Aorta (tissue), 5 donors: ENCODE results near the gene ARMS2. TPM values are rescaled to one million over a fixed set of nuclear protein-coding genes. Genes with fewer than 3 reads are reported as not detected.
A peak's percentile ranks its signal among the peaks of the same experiment; 100 is the strongest.

Source experiments
- ATAC-seq: fragments of 200-7000 bp; cut with Tn5 transposase; one replicate; pipeline ENCODE4 v1.9.1; 2022; ENCODE audit warnings: moderate library complexity; ENCODE audit not compliant: low FRiP score
- DNase-seq, 2 donors: peaks; one replicate each; pipeline ENCODE4 v3.0.0-alpha.2; 2020
- H3K27ac ChIP-seq, 2 donors: one replicate each; pipeline ENCODE4 v1.5.1; 2013; ENCODE audit warnings: low read length in 2 of 2, mild to moderate bottlenecking in 2 of 2, moderate library complexity in 2 of 2, control low read depth in 1 of 2, inconsistent platforms in 1 of 2, low read depth in 1 of 2
- H3K27me3 ChIP-seq, 2 donors: one replicate each; pipeline ENCODE4 v1.6.1; 2013; ENCODE audit warnings: control low read depth in 1 of 2, low read length in 1 of 2, mild to moderate bottlenecking in 1 of 2, moderate library complexity in 1 of 2; ENCODE audit not compliant: insufficient read depth in 2 of 2, control insufficient read depth in 1 of 2
- H3K36me3 ChIP-seq, 2 donors: one replicate each; pipeline ENCODE4 v1.6.1; 2013; ENCODE audit warnings: control low read depth in 1 of 2, low read length in 1 of 2, mild to moderate bottlenecking in 1 of 2; ENCODE audit not compliant: insufficient read depth in 2 of 2, control insufficient read depth in 1 of 2
- H3K4me1 ChIP-seq, 2 donors: one replicate each; pipeline ENCODE4 v1.6.1; 2013; ENCODE audit warnings: low read length in 2 of 2, control low read depth in 1 of 2, mild to moderate bottlenecking in 1 of 2, moderate library complexity in 1 of 2; ENCODE audit not compliant: insufficient read depth in 2 of 2, control insufficient read depth in 1 of 2
- H3K4me3 ChIP-seq, 2 donors: one replicate each; pipeline ENCODE4 v1.5.1; 2013; ENCODE audit warnings: low read length in 2 of 2, control low read depth in 1 of 2, mild to moderate bottlenecking in 1 of 2
- H3K9me3 ChIP-seq: one replicate; pipeline ENCODE4 v1.6.1; 2013; ENCODE audit warnings: mild to moderate bottlenecking, low read length; ENCODE audit not compliant: control insufficient read depth
- WGBS, 2 donors: extraction: QIAGEN DNeasy Blood & Tissue Kit; methylation state at CpG; one replicate each; pipeline ENCODE4 v1.1.7; 2013; 5-methylcytosine and 5-hydroxymethylcytosine counted together
- intact Hi-C, 2 donors: fragments of 100-400 bp; cut with DNase I; formaldehyde crosslinking; loops; one replicate each; pipeline versions ENCODE4 v1.14.2 to v1.15.0; 2022
- polyA plus RNA-seq, 2 donors: library from polyadenylated mRNA; stranded (reverse); fragments of 200-250 nt; gene quantifications; one replicate each; pipeline ENCODE4 v1.2.3, GENCODE V29; 2013
- total RNA-seq, 2 donors: library from RNA; stranded (reverse); fragmentation: NEBNext Ultra II Directional; extraction: Animal tissue kit (Norgen Biotek cat#: 25700); gene quantifications; one replicate each; pipeline ENCODE4 v1.2.1, GENCODE V29; 2021
- donor health status: healthy with polysubstance abuse.
- donor health status: Bipolar disorder and iron deficiency.
- donor health status: DM: no; HTN: no; CAD: no.
- donor health status: DM: no; HTN: no; CAD: no.
- donor health status: DM: yes; HTN: yes; CAD: no.

The ARMS2 gene
- total and polyA plus RNA-seq, 4 donors: not detected

DNA sequence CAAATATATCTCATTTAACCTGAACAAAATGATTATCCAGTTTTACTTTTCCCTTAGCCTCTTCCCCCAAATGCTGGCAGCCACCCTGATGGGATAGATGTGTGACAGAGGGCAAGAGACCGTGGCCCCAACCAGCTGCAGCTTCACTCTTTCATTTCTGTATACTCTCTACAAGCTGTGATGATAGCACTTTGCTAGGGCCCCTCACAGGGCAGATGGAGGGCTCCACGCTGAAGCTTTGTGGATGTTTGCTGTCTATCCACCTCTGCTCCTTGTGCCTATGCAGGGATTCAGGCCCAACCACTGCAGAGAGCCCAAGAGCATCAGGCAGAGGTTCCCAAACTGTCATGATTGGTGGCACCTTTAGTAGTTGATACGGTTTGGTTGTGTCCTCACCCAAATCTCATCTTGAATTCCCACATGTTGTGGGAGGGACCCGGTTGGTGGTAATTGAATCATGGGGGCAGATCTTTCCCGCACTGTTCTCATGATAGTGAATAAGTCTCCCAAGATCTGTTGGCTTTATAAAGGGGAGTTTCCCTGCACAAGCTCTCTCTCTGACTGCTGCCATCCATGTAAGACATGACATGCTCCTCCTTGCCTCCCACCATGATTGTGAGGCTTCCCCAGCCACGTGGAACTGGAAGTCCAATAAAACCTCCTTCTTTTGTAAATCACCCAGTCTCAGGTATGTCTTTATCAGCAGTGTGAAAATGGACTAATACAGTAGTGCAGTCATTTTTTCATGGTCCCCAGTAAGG is 27.0 kb downstream of the ARMS2 start:
- Histone ChIP-seq H3K36me3 (peaks cover 0 to 1% of the 10 kb centered on the region in 2 donors), H3K27ac (no peak overlapping the region), H3K4me3 (no peak overlapping the region), H3K27me3 (no peaks in the 10 kb centered on the region), H3K4me1 (peaks cover 0 to 2% of the 10 kb centered on the region in 2 donors), H3K9me3 (no peaks in the 10 kb centered on the region)
- DNase-seq (no peak), ATAC-seq (no peak)
- intact Hi-C loops: no loop called here
- WGBS, 2 donors: 95 to 97% methylated on average over 6 of the region's 6 CpGs

DNA sequence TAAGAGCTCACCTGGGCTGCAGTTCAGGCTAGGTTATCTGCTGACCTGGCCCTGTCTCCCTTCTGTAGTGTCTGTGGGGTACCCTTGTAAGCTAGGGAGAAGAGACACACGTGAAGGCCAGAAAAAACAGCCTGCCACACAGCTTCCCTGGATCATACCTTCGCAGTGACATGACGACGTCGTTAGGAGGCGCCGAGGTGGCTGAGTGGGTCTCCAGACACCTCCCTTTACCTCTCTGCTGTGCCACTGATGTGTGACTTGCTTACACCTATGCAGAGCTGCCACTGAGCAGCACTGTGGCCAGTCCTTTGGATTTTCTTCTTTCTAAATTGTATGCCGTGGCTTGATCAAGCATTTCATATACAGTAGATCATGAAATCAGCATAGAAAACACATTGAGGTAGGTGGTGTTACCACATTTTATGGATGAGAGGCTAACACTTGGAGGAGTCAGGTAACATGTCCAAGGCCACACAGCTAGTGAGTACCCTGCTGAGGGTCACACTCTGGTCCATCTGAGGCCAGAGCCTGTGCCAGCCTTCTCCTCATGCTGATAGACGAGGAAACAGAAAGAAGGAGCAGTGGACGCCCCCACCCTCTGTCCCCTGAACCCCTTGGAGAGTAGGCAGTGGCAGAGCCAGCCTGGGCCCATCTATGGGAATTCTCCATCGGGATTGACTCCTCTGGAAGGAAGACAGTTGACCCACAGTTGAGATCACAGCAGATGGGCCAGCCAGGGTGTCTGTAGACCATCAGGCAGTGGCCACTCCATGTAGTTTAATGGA is 30.0 kb downstream of the ARMS2 start:
- no peak overlapping the region for H3K27ac ChIP-seq
- H3K9me3 ChIP-seq: no peaks in the 10 kb centered on the region
- intact Hi-C loops: no loop called here
- WGBS, 2 donors: 88 to 91% methylated on average over 11 of the region's 11 CpGs
- no peak for DNase-seq
- H3K27me3 ChIP-seq: no peaks in the 10 kb centered on the region
- peaks cover 0 to 1% of the 10 kb centered on the region in 2 donors for H3K36me3 ChIP-seq
- ATAC-seq: no peak
- H3K4me3 ChIP-seq: no peak overlapping the region
- no peaks in the 10 kb centered on the region for H3K4me1 ChIP-seq

DNA sequence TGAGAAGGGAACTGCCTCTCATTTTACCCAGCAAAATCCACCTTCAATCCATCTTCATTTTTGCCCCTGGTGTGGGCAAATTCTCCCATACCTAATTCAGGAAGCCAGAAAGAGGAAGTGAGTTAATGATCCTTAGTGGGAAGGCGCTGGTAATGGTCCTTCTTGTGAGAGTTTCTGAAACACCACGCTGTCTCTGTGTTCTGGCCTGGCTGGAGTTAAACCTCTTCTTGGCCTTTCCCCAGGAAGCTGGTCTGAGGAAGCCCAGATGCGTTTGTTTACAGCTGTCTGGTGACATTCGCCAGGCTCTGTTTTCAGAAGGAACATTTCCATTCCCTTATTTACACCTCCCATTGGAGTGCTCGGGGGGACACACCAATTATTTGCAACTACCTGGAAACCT is 31.2 kb downstream of the ARMS2 start:
- intact Hi-C loops: no loop called here
- no peak for ATAC-seq
- WGBS, 2 donors: 48 to 55% methylated on average over 5 of the region's 5 CpGs

DNA sequence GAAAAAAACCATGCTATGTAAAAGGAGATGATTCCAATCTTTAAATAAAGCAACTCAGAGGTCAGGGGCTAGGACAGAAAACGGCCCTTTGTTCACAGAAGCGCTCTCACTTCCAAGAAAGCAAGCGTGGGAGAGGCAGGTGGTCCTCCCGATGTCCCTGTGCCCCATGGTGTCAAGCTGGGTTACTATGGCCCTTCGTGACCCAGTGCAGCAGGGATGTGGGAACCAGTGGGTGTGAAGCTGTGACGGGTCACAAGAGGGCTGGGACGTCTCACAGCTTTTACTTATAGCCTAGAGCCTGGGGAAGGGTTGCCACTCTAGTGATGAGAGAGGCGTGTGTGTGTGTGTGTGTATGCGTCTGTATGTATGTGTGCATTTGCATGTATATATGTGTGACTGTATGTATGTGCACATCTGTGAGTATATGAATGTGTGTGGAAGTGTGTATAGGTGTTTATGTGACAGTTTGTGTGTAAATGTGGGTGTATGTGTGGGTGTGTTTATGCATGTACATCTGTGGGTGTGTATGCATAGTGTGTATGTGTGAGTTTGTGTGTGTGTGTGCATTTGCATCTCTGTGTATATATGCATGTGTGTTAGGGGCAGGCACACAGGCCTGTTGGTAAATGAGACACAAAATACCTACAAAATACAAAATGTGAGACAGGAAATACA is 32.1 kb downstream of the ARMS2 start:
- DNase-seq (no peak), ATAC-seq (no peak)
- no peaks in the 10 kb centered on the region for H3K27me3 ChIP-seq
- H3K4me3 ChIP-seq: no peak overlapping the region
- no peaks in the 10 kb centered on the region for H3K9me3 ChIP-seq
- H3K4me1 ChIP-seq: peaks cover 0 to 2% of the 10 kb centered on the region in 2 donors
- H3K27ac ChIP-seq: no peak overlapping the region
- intact Hi-C loops: no loop called here
- 86 to 87% methylated on average over 9 of the region's 9 CpGs for WGBS, 2 donors
- no peaks in the 10 kb centered on the region for H3K36me3 ChIP-seq

More for the DNA sequence above, 31.2 kb downstream of the ARMS2 start:
- DNase-seq: no peak
- no peak overlapping the region for H3K27ac ChIP-seq
- H3K4me3 ChIP-seq: no peak overlapping the region
- no peaks in the 10 kb centered on the region for H3K27me3 ChIP-seq
- no peaks in the 10 kb centered on the region for H3K9me3 ChIP-seq
- no peaks in the 10 kb centered on the region for H3K4me1 ChIP-seq
- H3K36me3 ChIP-seq: peaks cover 0 to 1% of the 10 kb centered on the region in 2 donors

DNA sequence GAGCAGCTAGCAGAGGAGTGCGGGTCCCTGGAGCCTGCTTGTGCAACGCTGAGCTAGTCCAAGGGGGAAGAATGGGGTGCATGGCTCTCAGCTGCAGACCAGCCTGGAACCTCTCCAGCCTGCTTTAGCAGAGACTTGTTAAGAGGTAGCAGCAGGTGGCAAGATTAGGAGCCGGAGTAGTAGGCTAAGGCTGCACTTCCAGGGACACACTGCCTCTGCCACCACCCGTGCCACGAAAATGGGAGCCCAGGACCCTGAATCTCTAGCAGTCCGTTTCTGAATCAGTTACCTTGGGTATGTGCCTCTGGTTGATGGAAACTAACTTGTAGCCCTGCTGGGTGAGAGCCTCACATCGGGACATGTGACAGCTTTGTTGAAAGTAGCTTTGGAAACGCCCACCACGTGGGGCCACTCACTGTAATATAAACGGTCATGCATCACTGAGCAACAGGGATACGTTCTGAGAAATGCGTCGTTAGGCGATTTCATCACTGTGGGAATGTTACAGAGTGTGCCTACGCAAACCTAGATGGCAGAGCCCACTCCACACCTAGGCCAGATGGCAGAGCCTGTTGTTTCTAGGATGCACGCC is 32.8 kb downstream of the ARMS2 start:
- WGBS, 2 donors: 74 to 80% methylated on average over 16 of the region's 16 CpGs
- intact Hi-C loops: no loop called here
- H3K36me3 ChIP-seq: no peaks in the 10 kb centered on the region
- no peaks in the 10 kb centered on the region for H3K9me3 ChIP-seq
- peaks cover 0 to 3% of the 10 kb centered on the region in 2 donors for H3K4me1 ChIP-seq
- no peaks in the 10 kb centered on the region for H3K27me3 ChIP-seq
- no peak for DNase-seq
- no peak overlapping the region for H3K27ac ChIP-seq
- H3K4me3 ChIP-seq: no peak overlapping the region
- no peak for ATAC-seq

DNA sequence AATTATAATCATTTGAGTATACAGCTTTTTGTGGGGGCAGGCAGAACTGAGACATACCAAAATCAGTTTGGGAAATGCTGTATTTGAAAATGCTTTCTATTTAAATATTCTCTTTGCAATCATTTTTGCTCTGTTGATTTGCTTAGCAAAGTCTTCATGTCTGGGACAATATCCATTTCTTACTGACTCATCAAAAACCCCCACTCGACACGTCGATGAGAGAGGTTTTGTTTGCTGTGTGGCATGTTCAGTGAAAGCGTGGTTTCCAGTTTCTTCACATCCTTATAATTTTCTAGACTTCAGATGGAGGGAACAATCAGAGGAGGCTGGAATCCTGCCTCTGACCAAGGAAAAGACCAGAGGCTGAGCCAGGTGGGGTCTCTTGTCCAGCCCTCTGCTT is 35.8 kb downstream of the ARMS2 start:
- intact Hi-C loops: loop anchor here in 1 of 2 donors (2.0 kb wide), 1 partner anchor 349 kb away; no protein-coding TSS in a partner anchor
- no peaks in the 10 kb centered on the region for H3K27me3 ChIP-seq
- peak overlapping the region in 1 of 2 donors; percentile 73 for H3K27ac ChIP-seq

DNA sequence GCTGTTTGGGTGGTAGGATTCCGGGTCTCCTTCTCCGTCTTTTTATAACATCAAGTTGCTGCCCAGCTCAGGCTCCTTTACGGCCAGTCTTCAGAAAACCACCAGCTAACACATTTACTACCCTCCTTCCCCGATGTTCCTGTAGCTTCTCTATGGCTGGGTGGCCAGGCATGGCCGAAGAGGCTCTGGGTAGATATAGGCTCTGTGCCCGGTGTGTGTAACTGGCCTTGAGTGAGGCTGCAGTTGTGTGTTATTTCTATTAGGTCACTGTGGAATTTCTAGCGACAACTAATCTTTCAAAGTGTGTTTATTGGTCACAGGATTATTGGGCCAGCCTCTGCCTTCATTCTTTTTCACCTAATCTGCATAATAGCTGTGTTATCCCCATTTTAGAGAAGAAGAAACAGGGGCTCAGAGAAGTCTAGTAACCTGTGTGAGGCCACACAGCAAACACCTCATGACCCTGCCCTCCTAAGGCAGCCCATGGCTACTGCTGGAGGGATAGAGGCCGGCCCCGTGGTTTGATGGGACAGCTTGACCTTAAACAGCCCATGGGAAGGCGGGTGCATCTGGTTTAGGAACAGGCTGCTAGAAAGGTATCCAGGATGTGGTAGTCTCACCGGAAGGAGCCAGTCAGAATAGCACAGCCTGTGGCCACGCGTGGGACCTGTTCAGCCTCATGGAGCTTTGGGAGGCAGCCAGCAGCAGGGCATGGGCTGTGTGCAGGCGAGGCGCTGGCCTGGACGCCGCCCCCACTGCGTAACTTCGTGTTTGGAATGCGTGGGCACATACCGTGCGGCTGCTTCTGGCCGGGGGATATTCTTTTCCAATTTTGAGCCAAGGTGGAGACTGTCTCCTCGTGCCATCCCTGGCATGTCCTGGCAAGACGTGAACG is 36.6 kb downstream of the ARMS2 start:
- WGBS, 2 donors: 15 to 20% methylated on average over 26 of the region's 26 CpGs
- Histone ChIP-seq H3K36me3 (no peaks in the 10 kb centered on the region), H3K27ac (peak overlapping the region in 1 of 2 donors; percentile 73), H3K4me1 (peaks cover 3% of the 10 kb centered on the region in 2 donors), H3K4me3 (no peak overlapping the region), H3K9me3 (no peaks in the 10 kb centered on the region), H3K27me3 (no peaks in the 10 kb centered on the region)
- ATAC-seq (peak; percentile 24), DNase-seq (peak; percentile 81 to 88)
- intact Hi-C loops: loop anchor here in 1 of 2 donors (2.0 kb wide), 1 partner anchor 350 kb away; no protein-coding TSS in a partner anchor

More for the DNA sequence above, 35.8 kb downstream of the ARMS2 start:
- WGBS, 2 donors: 17 to 20% methylated on average over 4 of the region's 4 CpGs
- H3K4me3 ChIP-seq: no peak overlapping the region
- no peaks in the 10 kb centered on the region for H3K36me3 ChIP-seq
- no peak for DNase-seq
- no peaks in the 10 kb centered on the region for H3K9me3 ChIP-seq
- no peak for ATAC-seq
- peaks cover 3% of the 10 kb centered on the region in 2 donors for H3K4me1 ChIP-seq
